HG03066 (cell line): ENCODE results near the gene AIF1.

ENCODE experiments used
- ATAC-seq: cut with Tn5 transposase; IDR thresholded peaks from one replicate; pipeline ENCODE4 v1.9.1; 2021; ENCODE audit warnings: low read depth; ENCODE audit not compliant: unreplicated experiment

AIF1 gene

GRCh38 chr6:31661262-31662123, 46.5 kb downstream of the AIF1 start:
- ATAC-seq = no peak

GRCh38 chr6:31662124-31662723, 47.2 kb downstream of the AIF1 start:
- no peak for ATAC-seq

- ATAC-seq = no peak
Observed at GRCh38 chr6:31663126-31663960, 48.3 kb downstream of the AIF1 start.

- no peak for ATAC-seq
Observed at GRCh38 chr6:31663961-31664789, 49.1 kb downstream of the AIF1 start.

- ATAC-seq = peak; percentile 37
Observed at GRCh38 chr6:31664790-31665500, 49.9 kb downstream of the AIF1 start, which contains the start of gene GPANK1. TSS of gene GPANK1 (minus strand) at chr6:31664997. CDS start at chr6:31664478, 519 bp downstream.

- peak; percentile 66 for ATAC-seq
Observed at GRCh38 chr6:31665501-31666336, 50.7 kb downstream of the AIF1 start, which contains the start of gene CSNK2B. TSS of gene CSNK2B (plus strand) at chr6:31666080. CDS start at chr6:31666832, 752 bp downstream.

- ATAC-seq = no peak
Observed at GRCh38 chr6:31666337-31666965, 51.4 kb downstream of the AIF1 start.
